OCI-LY1 (cell line): Measurements from ENCODE around the gene EN2.

Experiments
- EZH2 ChIP-seq: fragments of 200-600 bp; sonication (generic), shearing (Covaris generic); IDR thresholded peaks from 2 replicates; pipeline ENCODE4 v1.8.0; 2017; ENCODE audit warnings: borderline replicate concordance, mixed run types, mild to moderate bottlenecking, antibody characterized with exemption, low read length, moderate library complexity, mixed read lengths
- TF ChIP-seq, protein P1 (sequence below): fragments of 200-600 bp; sonication (generic), shearing (Covaris generic); IDR thresholded peaks from 2 replicates; pipeline ENCODE4 v1.5.1; 2017; ENCODE audit warnings: mild to moderate bottlenecking, antibody characterized with exemption, low read length, moderate library complexity, mixed read lengths

- TF ChIP-seq EZH2: no peak
- TF ChIP-seq, protein P1, sequence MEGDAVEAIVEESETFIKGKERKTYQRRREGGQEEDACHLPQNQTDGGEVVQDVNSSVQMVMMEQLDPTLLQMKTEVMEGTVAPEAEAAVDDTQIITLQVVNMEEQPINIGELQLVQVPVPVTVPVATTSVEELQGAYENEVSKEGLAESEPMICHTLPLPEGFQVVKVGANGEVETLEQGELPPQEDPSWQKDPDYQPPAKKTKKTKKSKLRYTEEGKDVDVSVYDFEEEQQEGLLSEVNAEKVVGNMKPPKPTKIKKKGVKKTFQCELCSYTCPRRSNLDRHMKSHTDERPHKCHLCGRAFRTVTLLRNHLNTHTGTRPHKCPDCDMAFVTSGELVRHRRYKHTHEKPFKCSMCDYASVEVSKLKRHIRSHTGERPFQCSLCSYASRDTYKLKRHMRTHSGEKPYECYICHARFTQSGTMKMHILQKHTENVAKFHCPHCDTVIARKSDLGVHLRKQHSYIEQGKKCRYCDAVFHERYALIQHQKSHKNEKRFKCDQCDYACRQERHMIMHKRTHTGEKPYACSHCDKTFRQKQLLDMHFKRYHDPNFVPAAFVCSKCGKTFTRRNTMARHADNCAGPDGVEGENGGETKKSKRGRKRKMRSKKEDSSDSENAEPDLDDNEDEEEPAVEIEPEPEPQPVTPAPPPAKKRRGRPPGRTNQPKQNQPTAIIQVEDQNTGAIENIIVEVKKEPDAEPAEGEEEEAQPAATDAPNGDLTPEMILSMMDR: no peak
Measured at GRCh38 chr7:155482511-155483183, 24.7 kb downstream of the EN2 start.
